A549 (cell line): ENCODE measurements around the gene GPSM1. TPM values are rescaled to one million over a fixed set of nuclear protein-coding genes. Genes with fewer than 3 reads are reported as not detected.

Experiments
- ATAC-seq, 2 experiments: fragments of 200-7000 bp in 1 of 2; fragments of >200 bp in 1 of 2; cut with Nextera tagmentation in 1 of 2; cut with Tn5 transposase in 1 of 2; 3 replicates each; pipeline versions ENCODE4 v1.8.0 to v1.9.1; 2018 to 2020; ENCODE audit warnings: mild to moderate bottlenecking in 1 of 2, moderate library complexity in 1 of 2
- CTCF ChIA-PET: fragments of 300-600 bp; sonication (Branson Sonifier 250); formaldehyde crosslinking; extraction: SDS; loops from one replicate; lab custom pipeline; 2021; ENCODE audit warnings: antibody characterized with exemption, inconsistent platforms; lab: Yijun Ruan, JAX
- POLR2A ChIA-PET: fragments of 350-600 bp; formaldehyde crosslinking; extraction: SDS; loops from one replicate; lab custom pipeline; 2021; ENCODE audit warnings: antibody characterized with exemption, inconsistent platforms; lab: Yijun Ruan, JAX
- DNase-seq, 2 experiments: peaks; one replicate each; pipeline versions ENCODE4 v3.0.0 to v3.0.0-alpha.2; 2011 to 2016; ENCODE audit warnings: low read depth in 1 of 2, low spot score in 1 of 2
- FAIRE-seq: peaks from 2 replicates; lab custom pipeline; 2011; peaks lifted over from hg19 to GRCh38; lab: Jason Lieb, UNC
- H3K27ac ChIP-seq, 2 experiments: fragments of >200 bp; sonication (Bioruptor Twin); formaldehyde crosslinking; 3 replicates each; pipeline ENCODE4 v1.5.1; 2016 to 2017
- H3K4me1 ChIP-seq: fragments of >200 bp; sonication (Bioruptor Twin); formaldehyde crosslinking; 3 replicates; pipeline ENCODE4 v1.6.1; 2016
- H3K4me2 ChIP-seq: fragments of >200 bp; sonication (Bioruptor Twin); formaldehyde crosslinking; 3 replicates; pipeline ENCODE4 v1.6.1; 2016
- H3K4me3 ChIP-seq: fragments of >200 bp; sonication (Bioruptor Twin); formaldehyde crosslinking; 3 replicates; pipeline ENCODE4 v1.5.1; 2016
- H3K9me3 ChIP-seq: fragments of >200 bp; sonication (Bioruptor Twin); formaldehyde crosslinking; 3 replicates; pipeline ENCODE4 v1.6.1; 2016
- CBX8 ChIP-seq: fragments of 200-600 bp; sonication (generic); IDR thresholded peaks from 2 replicates; pipeline ENCODE4 v1.6.1; 2016
- CEBPB ChIP-seq, 2 experiments: fragments of >200 bp in 1 of 2; sonication (Bioruptor Twin) in 1 of 2; formaldehyde crosslinking in 1 of 2; IDR thresholded peaks; 2 replicates each; pipeline ENCODE4 v1.6.1; 2012 to 2016
- CHD2 ChIP-seq: fragments of 150-350 bp; IDR thresholded peaks from 2 replicates; pipeline ENCODE4 v1.6.1; 2014; ENCODE audit warnings: low read length; ENCODE audit not compliant: partially characterized antibody
- EHMT2 ChIP-seq: fragments of 200-600 bp; sonication (generic); IDR thresholded peaks from 2 replicates; pipeline ENCODE4 v1.6.1; 2016; ENCODE audit warnings: antibody characterized with exemption, low read depth, mild to moderate bottlenecking, moderate library complexity
- EP300 ChIP-seq, 2 experiments: fragments of >200 bp; sonication (Bioruptor Twin); formaldehyde crosslinking; IDR thresholded peaks; 2 replicates in 1 of 2; 3 replicates in 1 of 2; pipeline ENCODE4 v1.6.1; 2016 to 2017
- ESRRA ChIP-seq: fragments of 150-350 bp; IDR thresholded peaks from 2 replicates; pipeline ENCODE4 v1.6.1; 2014; ENCODE audit warnings: mild to moderate bottlenecking, low read length, borderline replicate concordance
- FOSL2 ChIP-seq, 2 experiments: fragments of 450-650 bp in 1 of 2; fragments of >200 bp in 1 of 2; sonication (Bioruptor Twin) in 1 of 2; formaldehyde crosslinking; IDR thresholded peaks; 2 replicates each; pipeline versions ENCODE4 v1.5.0 to v1.6.1; 2016 to 2020; ENCODE audit warnings: mild to moderate bottlenecking in 1 of 2, moderate library complexity in 1 of 2
- GATA3 ChIP-seq: IDR thresholded peaks from 2 replicates; pipeline ENCODE4 v1.6.1; 2012; ENCODE audit warnings: borderline replicate concordance
- HDAC2 ChIP-seq: fragments of 200-600 bp; sonication (generic); IDR thresholded peaks from 2 replicates; pipeline ENCODE4 v1.6.1; 2016
- HOXB13 ChIP-seq: fragments of 250-450 bp; sonication (Bioruptor Pico); IDR thresholded peaks from 2 replicates; pipeline ENCODE4 v1.5.0; 2020; ENCODE audit warnings: low read depth, mild to moderate bottlenecking, moderate library complexity
- JUNB ChIP-seq: fragments of >200 bp; sonication (Bioruptor Twin); formaldehyde crosslinking; IDR thresholded peaks from 2 replicates; pipeline ENCODE4 v1.6.1; 2016
- MAFK ChIP-seq: fragments of 450-650 bp; IDR thresholded peaks from 2 replicates; pipeline ENCODE4 v1.6.1; 2014; ENCODE audit not compliant: partially characterized antibody
- MYC ChIP-seq: IDR thresholded peaks from 2 replicates; pipeline ENCODE4 v1.6.1; 2012; ENCODE audit warnings: mild to moderate bottlenecking, inconsistent platforms, low read length, improper control_type of control experiment, borderline replicate concordance
- PHF8 ChIP-seq: fragments of 200-600 bp; sonication (generic); IDR thresholded peaks from 2 replicates; pipeline ENCODE4 v1.6.1; 2016; ENCODE audit warnings: low read depth, mild to moderate bottlenecking, antibody characterized with exemption, moderate library complexity, borderline replicate concordance
- POLR2A ChIP-seq: IDR thresholded peaks from 2 replicates; pipeline ENCODE4 v1.6.1; 2012; ENCODE audit warnings: mild to moderate bottlenecking, low read length
- RAD21 ChIP-seq, 2 experiments: fragments of >200 bp in 1 of 2; sonication (Bioruptor Twin) in 1 of 2; formaldehyde crosslinking in 1 of 2; IDR thresholded peaks in 1 of 2; conservative IDR thresholded peaks in 1 of 2; 2 replicates in 1 of 2; 3 replicates in 1 of 2; pipeline ENCODE4 v1.6.1; 2012 to 2018; ENCODE audit warnings: inconsistent platforms in 1 of 2
- RCOR1 ChIP-seq: fragments of 150-350 bp; IDR thresholded peaks from 2 replicates; pipeline ENCODE4 v1.6.1; 2014; ENCODE audit warnings: antibody characterized with exemption, low read length, low read depth
- TFCP2L1 ChIP-seq: fragments of 250-450 bp; sonication (Bioruptor Pico); IDR thresholded peaks from 2 replicates; pipeline ENCODE4 v1.5.0; 2021; ENCODE audit warnings: mild to moderate bottlenecking
- TP53 ChIP-seq: fragments of 250-450 bp; sonication (Bioruptor Pico); IDR thresholded peaks from 2 replicates; pipeline ENCODE4 v1.5.0; 2021; ENCODE audit warnings: mild to moderate bottlenecking, moderate library complexity
- ZC3H11A ChIP-seq: fragments of 450-650 bp; IDR thresholded peaks from 2 replicates; pipeline ENCODE4 v1.6.1; 2014; ENCODE audit warnings: antibody characterized with exemption, mild to moderate bottlenecking
- ZFP36 ChIP-seq: fragments of 450-650 bp; IDR thresholded peaks from 2 replicates; pipeline ENCODE4 v1.6.1; 2014; ENCODE audit warnings: borderline replicate concordance; ENCODE audit not compliant: partially characterized antibody
- ZNF302 ChIP-seq: fragments of 250-450 bp; sonication (Bioruptor Pico); IDR thresholded peaks from 2 replicates; pipeline ENCODE4 v1.9.0; 2021; ENCODE audit warnings: inconsistent platforms, mild to moderate bottlenecking, moderate library complexity
- WGBS: methylation state at CpG from one replicate; pipeline ENCODE4 v1.1.6; 2017; ENCODE audit errors: missing lambda C conversion rate; 5-methylcytosine and 5-hydroxymethylcytosine counted together
- polyA plus RNA-seq, 4 experiments: library from polyadenylated mRNA; depleted of rRNA in 3 of 4; stranded (reverse); fragments of >200 nt; fragmentation: RNase III in 1 of 4; extraction: RNeasy Plus Mini Kit Qiagen cat#74134 plus additional on column Dnase treatment in 1 of 4; gene quantifications; 2 replicates in 3 of 4; 3 replicates in 1 of 4; pipeline ENCODE4 v1.2.3, GENCODE V29; 2011 to 2017
- TF ChIP-seq, protein P1 (sequence below): fragments of 450-650 bp; IDR thresholded peaks from 2 replicates; pipeline ENCODE4 v1.6.1; 2014; ENCODE audit warnings: antibody characterized with exemption
- TF ChIP-seq, protein P2 (sequence below): fragments of 250-450 bp; sonication (Bioruptor Pico); IDR thresholded peaks from 2 replicates; pipeline ENCODE4 v1.5.0; 2020; ENCODE audit warnings: low read depth, mild to moderate bottlenecking, moderate library complexity
- TF ChIP-seq, protein P3 (sequence below): fragments of 250-450 bp; sonication (Bioruptor Pico); IDR thresholded peaks from 2 replicates; pipeline ENCODE4 v1.5.0; 2021; ENCODE audit warnings: mild to moderate bottlenecking, moderate library complexity, borderline replicate concordance

The GPSM1 gene
- polyA plus RNA-seq, 2 of the 4 experiments (the other 2 are of a cell fraction): 2.1 to 8.8 TPM

DNA sequence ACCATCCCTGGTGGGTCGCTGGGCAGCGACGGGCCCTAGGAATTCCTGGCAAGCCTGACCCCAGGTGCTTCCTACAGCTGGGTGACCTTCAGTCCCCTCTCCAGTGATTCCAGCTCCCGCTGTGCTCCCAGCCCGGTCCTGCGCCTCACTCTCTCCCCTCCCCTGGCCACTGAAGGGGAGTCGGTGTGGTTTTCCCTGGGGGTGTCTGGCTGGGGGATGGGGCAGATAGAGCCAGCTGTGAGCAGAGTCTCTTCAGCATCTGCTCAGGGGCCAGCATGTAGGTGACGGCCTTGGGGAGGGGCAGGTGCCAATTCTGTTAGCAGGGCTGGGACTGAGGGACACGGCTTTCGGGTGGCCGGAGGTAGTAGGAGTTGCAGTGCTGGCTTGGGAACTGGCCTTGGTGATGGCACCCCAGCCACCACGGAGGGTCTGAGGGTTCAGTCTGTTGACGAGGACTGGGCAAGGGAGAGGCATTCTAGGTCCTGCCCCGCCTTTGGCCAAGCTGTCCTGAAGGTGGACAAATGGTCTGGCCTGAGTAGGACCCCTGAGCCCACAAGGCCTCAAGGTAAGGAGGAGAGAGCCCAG, 3.2 kb downstream of the GPSM1 start:
- CTCF ChIA-PET: interaction anchor here (1.7 to 2.5 kb wide), 3 partner anchors 10 to 15 kb away, joined by 5 to 18 read pairs (median 6); no protein-coding TSS in a partner anchor
- WGBS: 81% methylated on average over 10 of the region's 14 CpGs
- Histone ChIP-seq H3K4me2 (no peak overlapping the region), H3K4me3 (no peak overlapping the region), H3K9me3 (no peaks in the 10 kb centered on the region), H3K4me1 (peaks cover 18% of the 10 kb centered on the region), H3K27ac (no peak overlapping the region)
- POLR2A ChIA-PET: interaction anchor here (1.0 kb wide), 1 partner anchor 32 kb away, joined by 3 read pairs; no protein-coding TSS in a partner anchor
- no peak for DNase-seq
- ATAC-seq: no peak
- TF ChIP-seq JUNB: no peak
- TF ChIP-seq EP300 (IDR thresholded peaks at IDR 0.05): no peak
- no peak for TF ChIP-seq CEBPB (IDR thresholded peaks at IDR 0.05)
- no peak for TF ChIP-seq CBX8
- no peak for TF ChIP-seq HDAC2
- TF ChIP-seq FOSL2 (IDR thresholded peaks at IDR 0.05): no peak
- no peak for TF ChIP-seq FOSL2 (CRISPR knock-in tag; IDR thresholded peaks at IDR 0.05)
- no peak for TF ChIP-seq ZC3H11A
- no peak for TF ChIP-seq POLR2A
- TF ChIP-seq TP53 (CRISPR knock-in tag): no peak
- no peak for TF ChIP-seq EHMT2
- TF ChIP-seq GATA3: no peak
- no peak for TF ChIP-seq CHD2
- TF ChIP-seq, protein P1, sequence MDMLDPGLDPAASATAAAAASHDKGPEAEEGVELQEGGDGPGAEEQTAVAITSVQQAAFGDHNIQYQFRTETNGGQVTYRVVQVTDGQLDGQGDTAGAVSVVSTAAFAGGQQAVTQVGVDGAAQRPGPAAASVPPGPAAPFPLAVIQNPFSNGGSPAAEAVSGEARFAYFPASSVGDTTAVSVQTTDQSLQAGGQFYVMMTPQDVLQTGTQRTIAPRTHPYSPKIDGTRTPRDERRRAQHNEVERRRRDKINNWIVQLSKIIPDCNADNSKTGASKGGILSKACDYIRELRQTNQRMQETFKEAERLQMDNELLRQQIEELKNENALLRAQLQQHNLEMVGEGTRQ: no peak
- FAIRE-seq: no peak

DNA sequence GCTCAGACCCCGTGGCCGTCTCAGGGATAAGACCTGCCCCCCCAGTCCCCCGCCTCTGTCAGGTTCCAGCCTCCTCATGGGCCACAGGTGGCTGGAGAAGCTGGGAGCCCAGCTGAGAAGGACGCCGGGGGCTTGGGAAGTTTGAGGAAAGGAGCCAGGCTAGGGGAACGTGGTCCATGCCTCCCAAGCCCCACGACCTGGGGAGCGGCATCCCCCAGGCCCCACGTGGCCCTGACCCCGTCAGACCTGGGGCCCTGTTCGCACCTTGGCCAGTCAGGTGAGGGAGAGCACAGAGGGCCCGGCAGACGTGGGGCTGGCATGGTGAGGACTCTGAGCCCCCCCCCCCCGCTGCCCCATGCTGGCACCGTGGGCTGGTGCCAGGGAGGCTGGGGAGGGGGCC, 3.7 kb downstream of the GPSM1 start:
- 76% methylated on average over 7 of the region's 15 CpGs for WGBS

More for the DNA sequence above, 3.7 kb downstream of the GPSM1 start:
- POLR2A ChIA-PET: interaction anchor here (1.0 kb wide), 1 partner anchor 32 kb away, joined by 3 read pairs; no protein-coding TSS in a partner anchor
- Histone ChIP-seq H3K4me1 (peaks cover 20% of the 10 kb centered on the region), H3K4me2 (no peak overlapping the region)
- FAIRE-seq: no peak
- TF ChIP-seq MYC: no peak
- TF ChIP-seq HOXB13 (CRISPR knock-in tag): no peak
- TF ChIP-seq RAD21 (conservative IDR thresholded peaks at IDR 0.05 in 1 of 2, IDR thresholded peaks at IDR 0.05 in 1 of 2): no peak
- TF ChIP-seq ZNF302 (CRISPR knock-in tag): no peak
- no peak for TF ChIP-seq TFCP2L1 (CRISPR knock-in tag)
- TF ChIP-seq RCOR1: no peak
- TF ChIP-seq, protein P2, sequence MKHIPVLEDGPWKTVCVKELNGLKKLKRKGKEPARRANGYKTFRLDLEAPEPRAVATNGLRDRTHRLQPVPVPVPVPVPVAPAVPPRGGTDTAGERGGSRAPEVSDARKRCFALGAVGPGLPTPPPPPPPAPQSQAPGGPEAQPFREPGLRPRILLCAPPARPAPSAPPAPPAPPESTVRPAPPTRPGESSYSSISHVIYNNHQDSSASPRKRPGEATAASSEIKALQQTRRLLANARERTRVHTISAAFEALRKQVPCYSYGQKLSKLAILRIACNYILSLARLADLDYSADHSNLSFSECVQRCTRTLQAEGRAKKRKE (CRISPR knock-in tag): no peak
- TF ChIP-seq ZFP36: no peak
- TF ChIP-seq MAFK: no peak
- no peak for TF ChIP-seq ESRRA
- TF ChIP-seq, protein P3, sequence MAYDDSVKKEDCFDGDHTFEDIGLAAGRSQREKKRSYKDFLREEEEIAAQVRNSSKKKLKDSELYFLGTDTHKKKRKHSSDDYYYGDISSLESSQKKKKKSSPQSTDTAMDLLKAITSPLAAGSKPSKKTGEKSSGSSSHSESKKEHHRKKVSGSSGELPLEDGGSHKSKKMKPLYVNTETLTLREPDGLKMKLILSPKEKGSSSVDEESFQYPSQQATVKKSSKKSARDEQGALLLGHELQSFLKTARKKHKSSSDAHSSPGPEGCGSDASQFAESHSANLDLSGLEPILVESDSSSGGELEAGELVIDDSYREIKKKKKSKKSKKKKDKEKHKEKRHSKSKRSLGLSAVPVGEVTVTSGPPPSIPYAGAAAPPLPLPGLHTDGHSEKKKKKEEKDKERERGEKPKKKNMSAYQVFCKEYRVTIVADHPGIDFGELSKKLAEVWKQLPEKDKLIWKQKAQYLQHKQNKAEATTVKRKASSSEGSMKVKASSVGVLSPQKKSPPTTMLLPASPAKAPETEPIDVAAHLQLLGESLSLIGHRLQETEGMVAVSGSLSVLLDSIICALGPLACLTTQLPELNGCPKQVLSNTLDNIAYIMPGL (CRISPR knock-in tag): no peak
- TF ChIP-seq PHF8: no peak
- TF ChIP-seq, all 56 proteins: peak for 0
- no peaks in the 10 kb centered on the region for H3K9me3 ChIP-seq
- no peak for ATAC-seq
- H3K27ac ChIP-seq: no peak overlapping the region
- CTCF ChIA-PET: interaction anchor here (1.7 to 2.5 kb wide), 2 partner anchors 9 to 15 kb away, joined by 5 to 18 read pairs; no protein-coding TSS in a partner anchor
- no peak overlapping the region for H3K4me3 ChIP-seq
- no peak for DNase-seq
